GF-D8 (cell line): Measurements from ENCODE around the gene MORF4L1.
"Not testable (repeated sequence)": the region's sequence is repeated elsewhere in the genome, so short reads cannot be mapped to it uniquely, and the experiment has no call there.

ENCODE experiments used
- DNase-seq: peaks from one replicate; lab custom pipeline; 2025; lab: John Stamatoyannopoulos, UW

Gene MORF4L1

DNA sequence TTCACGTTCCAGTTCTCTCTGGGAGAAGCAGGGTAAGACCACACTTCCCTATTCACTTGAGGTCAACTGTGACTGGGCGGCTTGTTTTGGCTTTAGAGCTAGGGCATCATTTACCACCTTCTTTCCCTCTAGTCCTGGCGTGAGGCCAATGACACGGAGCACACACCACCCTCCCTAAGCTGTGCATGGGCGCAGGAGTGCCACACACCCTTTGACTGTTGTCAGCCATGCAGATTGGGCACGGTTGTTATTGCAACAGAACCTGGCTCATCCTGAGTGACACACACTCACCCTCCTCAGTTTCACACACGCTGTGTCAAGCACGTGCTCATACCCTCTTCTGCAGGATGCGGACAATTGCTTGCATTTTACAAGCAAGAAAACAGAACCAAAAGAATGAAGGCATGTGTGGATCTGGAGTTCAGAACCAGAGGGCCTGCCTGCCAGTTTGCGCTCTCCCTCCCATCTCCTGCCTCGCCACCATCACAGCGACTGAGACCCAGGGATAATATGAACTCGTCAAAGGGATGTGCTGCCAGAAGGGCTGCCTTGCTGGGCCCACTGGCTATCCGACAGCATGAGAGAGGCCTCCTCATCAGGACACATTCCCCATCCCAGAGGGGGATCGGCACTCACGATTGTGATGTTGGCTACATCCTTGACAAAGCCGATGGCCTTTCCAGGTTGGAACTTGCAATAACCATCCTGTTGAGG lies 54.5 kb downstream of the MORF4L1 start:
- DNase-seq = no peak

DNA sequence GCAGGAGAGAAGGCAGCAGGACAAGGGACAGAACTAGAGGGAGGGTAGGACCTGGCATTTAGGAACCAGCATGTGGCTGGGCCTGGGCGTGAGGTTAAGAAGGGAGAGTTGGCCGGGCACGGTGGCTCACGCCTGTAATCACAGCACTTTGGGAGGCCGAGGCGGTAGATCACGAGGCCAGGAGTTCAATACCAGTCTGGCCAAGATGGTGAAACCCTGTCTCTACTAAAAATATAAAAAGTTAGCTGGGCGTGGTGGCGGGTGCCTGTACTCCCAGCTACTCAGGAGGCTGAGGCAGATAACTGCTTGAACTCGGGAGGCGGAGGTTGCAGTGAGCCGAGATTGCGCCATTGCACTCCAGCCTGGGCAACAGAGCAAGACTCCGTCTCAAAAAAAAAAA lies 55.5 kb downstream of the MORF4L1 start:
- not testable (repeated sequence) for DNase-seq

DNA sequence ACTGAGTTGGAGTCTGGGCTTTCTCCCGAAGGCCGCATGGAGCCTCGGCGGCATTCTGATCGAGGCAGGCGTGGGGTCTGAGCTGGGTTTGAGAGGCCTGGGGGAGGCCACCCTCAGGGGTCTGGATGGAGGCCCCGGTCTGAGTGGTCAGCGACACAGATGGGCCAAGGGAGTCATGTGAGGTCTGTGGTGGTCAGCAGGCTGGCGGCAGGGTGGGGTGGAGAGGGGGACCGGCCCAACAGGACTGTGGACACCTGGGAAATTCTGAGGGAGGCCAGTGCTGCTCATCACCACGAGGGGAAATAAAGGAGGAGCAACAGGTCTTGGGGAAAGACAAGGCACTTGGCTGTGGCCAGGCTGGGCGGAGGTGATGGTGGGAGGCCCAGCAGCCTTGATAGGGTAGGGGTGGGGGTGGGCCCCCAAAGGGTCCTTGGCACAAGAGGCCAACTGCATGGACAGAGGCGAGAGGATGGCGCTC lies 56.0 kb downstream of the MORF4L1 start:
- DNase-seq = no peak

DNA sequence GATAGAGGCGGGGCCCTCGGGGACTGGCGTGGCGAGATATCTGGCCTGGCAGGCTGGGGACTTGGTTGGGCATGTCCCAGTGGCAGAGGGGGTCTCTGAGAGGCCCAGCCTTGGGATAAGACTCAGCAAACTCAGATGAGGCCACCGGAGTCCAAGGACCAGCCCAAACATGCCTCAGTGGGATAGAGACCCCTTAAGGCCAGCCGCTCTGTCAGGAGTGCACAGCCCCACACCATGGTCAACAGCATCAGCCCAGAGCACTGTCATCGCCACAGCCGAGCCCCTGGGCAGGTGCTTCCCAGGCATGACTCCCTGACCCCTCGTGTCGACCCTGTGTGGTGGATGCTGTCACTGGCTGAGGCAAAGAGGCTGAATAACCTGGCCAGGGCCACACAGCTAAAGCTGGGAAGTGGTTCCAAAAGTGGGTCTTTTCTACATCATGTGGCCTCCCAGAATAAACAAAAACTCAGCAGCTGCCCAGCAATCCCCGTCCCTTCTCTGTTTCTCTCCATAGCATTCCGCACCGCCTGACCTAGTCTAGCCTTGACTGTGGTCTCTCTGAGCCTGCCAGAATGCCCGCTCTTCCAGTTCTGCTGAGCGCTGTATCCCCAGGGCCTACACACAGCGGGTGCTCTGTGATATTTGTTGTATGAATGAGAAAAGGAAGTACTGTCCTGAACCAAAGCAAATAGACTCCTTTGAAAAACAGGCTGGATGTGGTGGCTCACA lies 57.0 kb downstream of the MORF4L1 start:
- DNase-seq = no peak

DNA sequence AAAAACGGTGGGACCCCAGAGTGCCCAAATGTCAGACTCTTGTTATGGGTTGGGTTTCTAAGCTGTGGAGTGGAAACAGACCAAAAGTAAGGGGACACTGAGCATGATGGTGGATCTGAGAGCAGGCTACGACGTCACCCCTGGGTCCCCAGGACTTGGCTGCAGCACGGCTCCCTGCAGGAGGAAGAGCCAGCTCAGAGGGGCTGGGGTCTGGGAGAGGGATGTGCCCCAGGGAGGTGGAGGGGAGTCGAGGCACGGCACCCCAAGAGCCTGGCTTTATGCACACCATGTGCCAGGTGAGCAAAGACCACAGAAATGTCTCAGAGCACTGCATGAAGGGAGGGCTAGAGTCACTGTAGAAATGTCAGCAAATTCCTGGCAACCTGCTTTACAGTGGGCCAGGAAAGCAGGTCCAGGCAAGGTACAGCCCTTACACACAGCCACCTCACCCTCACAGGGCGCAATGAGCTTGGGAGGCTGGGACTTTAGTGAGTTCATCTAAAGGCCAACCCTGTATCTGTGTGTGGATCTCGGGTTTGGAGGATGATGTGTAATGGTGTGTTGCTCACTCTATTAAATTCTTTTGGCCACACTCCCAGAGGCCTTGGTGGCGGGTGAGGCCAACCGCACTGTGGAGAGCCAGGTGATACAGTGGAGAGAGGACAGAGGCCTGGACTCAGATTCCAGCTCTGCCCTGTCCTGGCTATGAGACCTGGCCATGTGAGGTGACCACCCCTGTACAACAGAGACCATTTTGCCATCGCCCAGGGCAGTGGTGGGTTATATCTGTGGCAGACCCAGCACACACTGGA lies 58.1 kb downstream of the MORF4L1 start:
- DNase-seq = peak; percentile 64

DNA sequence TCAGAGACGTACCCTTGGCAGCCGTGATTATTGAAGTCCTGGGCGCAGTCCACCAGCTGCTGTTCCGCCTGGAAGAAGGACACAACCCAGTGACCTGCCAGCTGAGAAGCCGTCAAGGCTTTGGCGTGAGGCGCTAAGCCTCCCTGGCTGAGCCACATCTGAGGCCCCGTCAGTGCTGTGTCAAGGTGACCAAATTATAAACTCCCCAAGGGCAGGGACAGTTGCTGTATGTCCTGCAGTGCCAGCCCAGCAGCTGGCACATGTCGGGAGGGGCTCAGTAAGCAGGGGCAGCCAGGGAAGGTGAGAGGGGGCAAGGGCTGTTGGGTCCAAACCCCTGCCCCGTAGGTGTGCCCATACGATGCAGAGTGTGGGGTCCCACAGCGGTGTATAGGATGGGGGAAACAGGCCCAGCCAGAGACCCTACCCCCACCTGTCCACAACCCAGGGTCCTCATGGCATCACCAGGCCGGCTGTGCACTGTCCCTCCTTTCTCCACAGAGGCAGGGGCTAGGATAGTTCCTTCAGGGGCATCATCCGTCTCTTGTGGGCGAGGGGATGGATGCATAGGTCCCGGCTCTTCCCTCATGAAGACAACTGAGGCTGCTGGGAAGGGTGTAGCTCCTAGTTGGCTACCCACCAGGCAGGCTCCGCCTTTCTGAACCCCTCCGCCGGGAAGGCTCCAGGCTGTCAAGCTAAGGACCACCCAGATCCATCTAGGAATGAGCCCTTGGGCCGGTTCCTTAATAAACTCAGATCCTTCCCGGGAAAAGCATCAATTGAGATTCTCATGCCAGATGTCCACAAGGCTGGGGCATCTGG lies 59.0 kb downstream of the MORF4L1 start:
- DNase-seq = no peak

DNA sequence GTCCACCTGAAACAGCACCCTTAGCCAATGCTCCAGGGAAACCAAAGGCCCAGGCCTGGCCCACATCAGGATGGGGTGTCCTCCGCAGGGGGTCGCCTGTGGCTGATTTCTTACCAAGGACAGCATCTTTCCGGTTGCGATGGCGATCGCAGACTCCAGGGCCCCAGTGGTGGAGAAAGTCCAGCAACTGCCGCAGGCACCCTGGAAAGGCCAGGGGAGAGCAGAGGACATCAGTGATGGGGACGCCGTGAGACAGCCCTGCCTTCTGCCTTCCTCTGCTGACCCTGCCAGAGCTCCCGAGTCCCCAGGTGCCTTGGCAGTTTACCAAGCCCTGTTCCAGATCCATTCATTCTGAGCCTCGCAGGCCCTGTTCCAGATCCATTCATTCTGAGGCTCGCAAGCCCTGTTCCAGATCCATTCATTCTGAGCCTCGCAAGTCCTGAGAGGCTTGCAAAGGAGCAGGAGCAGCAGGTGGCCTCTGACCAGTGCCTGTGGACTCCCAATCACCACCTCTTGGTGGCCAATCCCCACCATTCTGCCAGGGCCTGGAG lies 59.6 kb downstream of the MORF4L1 start:
- no peak for DNase-seq

DNA sequence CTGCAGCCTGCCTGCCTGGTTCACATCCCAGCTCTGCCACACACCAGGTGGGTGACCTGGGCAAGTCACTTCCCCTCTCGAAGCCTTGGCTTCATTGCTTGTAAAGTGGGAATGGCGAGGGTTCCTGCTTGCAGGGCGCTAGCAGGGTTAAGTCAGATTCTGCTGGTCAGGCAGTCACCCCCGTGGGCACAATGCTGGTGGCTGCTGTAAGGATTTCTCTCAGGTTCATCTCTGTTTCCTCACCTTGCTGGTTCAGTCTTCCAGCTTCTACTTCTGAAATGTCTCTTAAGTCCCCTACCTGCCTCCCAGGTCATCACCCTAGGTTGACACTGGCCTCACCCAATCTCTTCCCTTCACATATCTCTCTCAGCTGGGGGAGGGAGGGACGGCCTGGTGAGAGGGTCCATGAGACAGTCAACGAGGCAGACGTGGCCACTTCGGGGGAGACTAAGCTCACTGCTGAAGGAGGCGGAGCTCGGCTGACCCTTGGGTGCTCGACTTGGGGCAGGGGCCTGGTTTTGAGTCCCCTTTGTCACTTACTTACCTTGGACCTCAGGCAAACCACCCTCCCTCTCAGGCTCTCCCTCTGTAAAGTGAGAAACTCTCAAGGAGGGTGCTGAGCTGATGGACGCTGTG lies 60.6 kb downstream of the MORF4L1 start:
- no peak for DNase-seq

DNA sequence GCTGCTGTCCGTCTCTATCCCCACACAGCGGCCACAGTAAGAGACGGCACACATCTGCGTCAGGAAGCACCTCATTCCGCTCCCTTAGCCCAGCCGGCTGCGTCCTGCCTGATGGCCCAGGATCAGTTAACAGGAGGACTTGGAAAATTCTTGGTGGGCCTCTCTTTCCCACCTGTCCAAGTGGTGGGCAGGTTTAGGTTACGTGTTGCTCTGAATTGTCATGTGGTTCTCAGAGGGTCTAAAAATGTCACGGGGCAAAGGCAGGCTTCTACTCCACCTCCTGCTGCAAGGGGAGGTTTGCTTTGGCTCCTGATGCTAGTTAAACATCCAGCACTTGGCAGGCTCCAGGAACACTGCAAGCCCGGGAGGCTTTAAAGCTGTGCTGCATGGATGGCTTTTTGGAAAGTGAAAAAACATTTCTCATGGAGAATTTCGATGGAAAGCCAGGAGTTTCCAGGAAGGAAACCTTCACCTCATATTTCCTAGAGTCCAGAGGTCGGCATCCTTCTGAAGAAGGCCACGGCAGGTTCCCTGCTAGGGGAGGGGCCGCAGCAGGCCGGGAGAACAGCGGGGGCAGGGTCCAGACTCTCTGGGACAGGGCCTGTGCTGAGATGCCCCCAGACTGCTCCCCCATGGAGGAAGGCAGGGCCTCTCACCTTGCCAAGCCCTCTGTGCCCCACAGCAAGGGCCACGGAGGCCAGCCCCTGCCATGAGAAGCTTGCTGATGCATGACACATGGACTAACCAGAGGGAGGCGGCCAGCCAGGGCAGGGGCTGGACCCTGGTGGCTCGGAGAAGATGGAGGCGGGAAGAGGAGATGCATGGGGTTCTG lies 61.3 kb downstream of the MORF4L1 start:
- no peak for DNase-seq

DNA sequence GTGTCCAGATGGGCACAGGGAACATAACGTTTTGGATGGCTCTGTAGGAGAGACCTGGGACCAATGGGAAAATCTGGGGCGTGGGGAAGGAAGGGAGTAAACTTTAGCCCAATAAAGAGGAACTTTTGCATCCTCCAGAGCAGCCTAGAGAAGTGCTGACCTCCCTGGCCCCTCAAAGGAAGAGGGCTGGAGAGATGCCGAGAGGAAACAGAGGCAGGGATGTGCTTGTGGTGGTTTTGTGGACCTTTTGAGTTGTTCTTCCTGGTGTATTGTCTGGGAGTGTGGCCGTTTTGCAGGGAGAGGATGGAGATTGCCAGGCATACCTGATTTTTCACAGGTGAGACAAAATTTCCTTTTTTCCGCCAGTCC lies 61.9 kb downstream of the MORF4L1 start:
- no peak for DNase-seq

DNA sequence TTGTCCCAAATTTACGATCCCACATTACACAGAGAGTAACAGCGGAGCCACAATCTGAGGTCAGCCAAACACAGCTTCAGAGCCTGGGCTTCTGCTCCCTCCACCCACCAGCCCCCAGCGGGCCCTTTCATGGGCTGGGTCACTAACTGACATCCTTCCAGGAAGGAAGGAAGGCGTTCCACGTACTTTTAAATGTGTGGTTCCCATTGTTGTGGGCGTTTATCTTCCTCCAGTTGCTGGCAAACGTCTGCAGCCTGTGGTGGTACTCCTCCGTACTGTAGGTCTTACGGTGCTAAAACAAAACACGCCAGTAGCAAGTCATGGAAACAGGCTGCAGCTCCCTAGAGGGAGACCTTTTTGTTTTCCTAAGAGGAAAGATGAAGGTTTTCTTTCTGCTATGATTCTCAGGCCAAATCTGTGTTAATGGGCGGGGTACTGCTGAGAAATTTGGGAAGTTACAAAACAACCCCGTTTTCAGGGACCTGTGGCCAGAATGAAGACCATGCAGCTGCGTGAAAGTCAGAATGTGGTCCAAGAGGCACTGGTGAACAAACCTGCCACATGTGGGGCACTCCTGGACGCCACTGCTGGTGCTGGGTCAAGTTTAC lies 64.5 kb downstream of the MORF4L1 start:
- DNase-seq = peak; percentile 69

DNA sequence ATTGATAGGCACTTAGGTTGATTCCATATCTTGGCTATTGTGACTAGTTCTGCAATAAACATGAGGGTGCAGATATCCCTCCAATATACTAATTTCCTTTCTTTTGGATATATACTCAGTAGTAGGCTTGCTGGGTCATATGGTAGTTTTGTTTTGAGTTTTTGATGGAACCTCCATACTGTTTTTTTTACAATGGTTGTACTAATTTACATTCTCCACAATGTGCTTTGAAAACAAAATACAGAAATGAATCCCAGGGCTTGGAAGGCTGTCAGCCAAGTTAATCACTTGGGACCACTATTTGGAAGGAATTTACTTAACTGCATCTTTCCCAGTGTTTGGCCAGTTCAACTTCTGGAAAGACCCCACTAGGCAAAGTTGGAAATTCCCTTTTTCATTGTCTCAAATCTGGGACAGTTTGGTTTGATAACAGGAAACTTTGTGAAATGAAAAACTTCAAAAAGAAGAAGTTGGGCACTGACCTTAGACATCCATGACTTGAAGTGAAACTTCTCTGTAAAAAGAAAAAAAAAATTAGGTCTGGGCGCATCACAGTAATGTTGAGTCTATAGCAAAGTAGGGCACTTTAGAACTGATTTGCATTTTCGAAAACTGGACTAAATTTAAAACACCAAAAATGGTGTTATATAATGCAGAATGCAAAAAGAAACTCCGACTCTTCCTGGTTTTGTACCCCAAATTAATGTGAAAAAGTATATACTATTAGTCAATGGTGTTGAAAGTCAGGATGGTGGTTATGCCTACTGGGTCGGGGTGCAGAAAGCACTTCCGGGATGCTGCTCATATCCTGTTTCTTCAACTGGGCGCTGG lies 66.2 kb downstream of the MORF4L1 start:
- no peak for DNase-seq

DNA sequence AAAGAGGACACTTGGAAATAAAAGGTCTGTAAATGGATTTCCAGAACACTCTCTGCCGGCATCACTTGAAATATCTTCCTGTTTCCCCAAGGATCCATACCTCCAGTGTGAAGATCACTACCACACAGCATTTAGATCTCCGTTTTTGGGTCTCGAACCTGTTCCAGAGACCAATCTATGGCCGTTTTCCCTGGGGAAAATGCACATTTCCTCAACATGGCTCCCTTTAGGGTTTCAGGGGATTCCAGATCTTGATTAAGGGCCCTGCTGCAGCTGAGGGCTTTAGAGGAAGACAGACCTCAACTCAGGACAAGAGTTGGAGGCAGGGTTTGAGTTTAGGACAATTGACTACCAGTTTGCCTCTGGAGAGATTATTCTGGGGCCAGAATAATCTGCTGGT lies 70.1 kb downstream of the MORF4L1 start:
- no peak for DNase-seq

DNA sequence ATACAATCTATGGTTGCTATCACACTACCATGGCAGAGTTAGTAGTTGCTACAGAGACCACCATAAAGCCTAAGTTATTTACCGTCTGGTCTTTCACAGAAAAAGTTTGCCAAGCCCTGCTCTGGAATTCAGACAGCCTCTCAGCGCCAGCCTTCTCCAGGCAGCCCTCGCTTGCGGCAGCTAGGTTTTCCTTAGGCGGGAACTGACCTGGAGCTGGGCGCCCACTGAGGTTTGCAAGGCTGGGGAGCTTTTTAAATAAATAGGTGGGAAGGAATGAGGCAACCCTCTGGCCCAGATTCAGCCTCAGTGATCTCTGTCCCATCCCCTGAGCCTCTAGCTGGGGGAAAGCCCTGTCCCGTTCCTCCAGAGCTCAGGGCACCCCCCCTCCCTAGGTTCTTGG lies 71.0 kb downstream of the MORF4L1 start:
- DNase-seq = no peak

DNA sequence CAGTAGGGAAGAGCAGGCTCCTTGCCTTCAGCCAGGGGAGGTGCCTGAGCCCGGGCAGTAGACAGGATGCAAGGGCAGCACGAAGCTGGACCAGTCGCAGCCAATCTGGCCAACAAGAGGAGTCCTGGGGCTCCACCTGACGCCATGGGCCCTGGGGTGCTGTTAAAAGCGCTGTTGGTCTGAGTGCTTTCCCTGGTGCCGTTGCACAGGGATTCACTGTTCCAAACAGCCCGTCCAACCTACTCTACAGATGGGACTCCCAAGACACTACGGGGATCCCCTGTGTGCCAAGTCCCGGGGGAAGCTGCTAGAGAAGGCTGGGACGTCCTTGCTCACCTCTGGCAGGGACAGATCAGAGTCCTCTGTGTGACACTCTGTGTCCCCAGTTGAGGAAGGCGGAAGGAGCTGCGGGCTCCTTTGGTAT lies 71.5 kb downstream of the MORF4L1 start:
- no peak for DNase-seq

DNA sequence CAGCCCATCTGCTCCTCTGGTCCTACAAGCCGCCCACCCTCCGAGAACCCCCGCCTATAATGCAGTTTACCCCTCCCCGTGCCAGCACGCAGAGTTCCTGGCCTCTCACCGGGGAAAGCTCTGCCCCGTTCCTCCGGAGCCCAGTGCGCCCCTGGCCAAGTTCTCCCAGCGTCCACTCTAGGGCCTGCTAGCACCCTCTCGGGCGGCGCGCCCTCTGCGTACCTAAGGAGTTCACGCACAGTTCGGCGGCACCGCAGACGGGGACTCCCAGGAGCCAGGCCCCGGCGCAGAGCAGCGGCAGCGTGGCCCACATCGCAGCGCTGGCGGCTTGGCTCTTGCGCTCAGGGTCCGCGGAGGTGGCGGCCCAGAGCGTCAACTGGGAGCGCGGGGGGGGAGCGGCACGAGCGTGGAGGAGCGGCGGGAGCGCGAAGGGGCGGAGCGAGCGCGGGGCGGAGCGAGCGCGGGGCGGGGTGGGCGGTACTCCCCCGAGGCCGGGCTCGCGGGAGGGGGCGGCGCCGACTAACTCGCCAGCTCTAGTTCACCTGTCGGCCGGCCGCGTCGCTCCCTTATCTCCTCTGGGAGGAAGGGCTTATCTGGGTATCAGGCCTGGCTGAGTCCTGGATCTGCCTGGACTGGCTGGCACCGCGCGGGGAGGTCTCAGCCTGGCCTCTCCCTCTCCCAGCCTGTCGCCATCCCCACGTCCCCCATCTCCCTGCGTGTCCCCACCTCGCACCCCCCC lies 72.1 kb downstream of the MORF4L1 start, which contains the start of gene CTSH:
Gene CTSH, minus strand, starts transcription at position 378 of the 739 bp plus-strand sequence. Its CDS starts 65 bp downstream, at position 313.
- no peak for DNase-seq

DNA sequence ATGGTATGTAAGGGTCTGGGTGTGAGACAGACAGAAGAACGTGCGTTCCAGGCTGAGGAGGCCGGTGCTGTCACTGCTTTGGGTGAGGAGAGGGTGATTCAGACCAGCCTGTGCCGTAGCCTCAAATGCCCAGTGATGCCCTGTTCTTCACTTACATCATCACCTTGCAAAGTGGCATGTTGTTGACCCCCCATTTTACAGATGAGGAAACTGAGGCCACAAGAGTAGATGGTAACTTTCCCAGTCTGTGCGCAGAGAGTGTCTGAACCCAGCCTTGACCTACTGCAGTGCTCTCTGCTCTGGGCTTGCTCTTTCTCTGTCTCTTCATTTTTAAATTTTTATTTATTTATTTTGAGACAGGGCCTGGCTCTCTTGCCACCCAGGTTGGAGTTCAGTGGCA lies 73.8 kb downstream of the MORF4L1 start:
- DNase-seq = no peak

DNA sequence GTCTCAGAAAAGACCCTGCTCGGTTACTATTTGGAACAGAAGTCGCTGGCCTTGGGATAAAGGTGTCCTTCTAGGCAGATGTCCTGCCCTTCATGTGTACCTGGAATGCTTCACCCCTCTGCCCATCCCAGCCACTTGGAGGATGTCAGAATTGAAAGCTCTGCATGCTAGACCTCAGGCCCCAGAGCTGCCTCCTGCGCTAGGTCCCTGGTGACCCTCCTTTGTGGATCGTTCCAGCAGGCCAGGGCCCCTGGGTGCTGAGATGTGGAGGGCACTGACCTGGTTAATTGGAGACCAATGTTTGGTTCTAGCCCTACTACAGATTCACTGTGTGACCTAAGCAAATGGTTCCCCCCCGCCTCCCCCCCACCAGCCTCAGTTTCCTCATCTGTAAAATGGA lies 74.8 kb downstream of the MORF4L1 start:
- DNase-seq = no peak
